OCI-LY1 (cell line): ENCODE data around the gene SMYD2.

ENCODE experiments used
- H2AFZ ChIP-seq: fragments of 200-600 bp; sonication (generic), shearing (Covaris generic); 2 replicates; pipeline ENCODE4 v1.6.0; 2014; ENCODE audit warnings: antibody characterized with exemption, mild to moderate bottlenecking, low read length
- H3F3A ChIP-seq: fragments of 200-600 bp; sonication (generic), shearing (Covaris generic); 2 replicates; pipeline ENCODE4 v1.6.0; 2014; ENCODE audit warnings: mild to moderate bottlenecking, antibody characterized with exemption, low read length, moderate library complexity; ENCODE audit not compliant: insufficient read depth
- H3K27ac ChIP-seq: fragments of 200-600 bp; sonication (generic); 2 replicates; pipeline ENCODE4 v1.5.1; 2014; ENCODE audit warnings: low read length, mixed run types, mild to moderate bottlenecking, low read depth; ENCODE audit not compliant: poor library complexity, severe bottlenecking
- H3K27me3 ChIP-seq: fragments of 200-600 bp; sonication (generic); 2 replicates; pipeline ENCODE4 v1.6.0; 2014; ENCODE audit warnings: antibody characterized with exemption, mild to moderate bottlenecking, low read length, moderate library complexity; ENCODE audit not compliant: insufficient read depth
- H3K36me3 ChIP-seq: fragments of 200-600 bp; sonication (generic); 2 replicates; pipeline ENCODE4 v1.6.1; 2014; ENCODE audit warnings: mild to moderate bottlenecking, antibody characterized with exemption, low read length, moderate library complexity, mixed read lengths; ENCODE audit not compliant: insufficient read depth
- H3K4me1 ChIP-seq: fragments of 200-600 bp; sonication (generic); 2 replicates; pipeline ENCODE4 v1.5.1; 2014; ENCODE audit warnings: mild to moderate bottlenecking, low read length, moderate library complexity; ENCODE audit not compliant: insufficient read depth, severe bottlenecking
- H3K4me2 ChIP-seq: fragments of 200-600 bp; sonication (generic), shearing (Covaris generic); 2 replicates; pipeline ENCODE4 v1.6.1; 2014; ENCODE audit warnings: low read length
- H3K4me3 ChIP-seq: fragments of 200-600 bp; sonication (generic); 2 replicates; pipeline ENCODE4 v1.5.1; 2014; ENCODE audit warnings: low read length, low read depth, mild to moderate bottlenecking, mixed read lengths; ENCODE audit not compliant: poor library complexity, severe bottlenecking
- H3K79me2 ChIP-seq: fragments of 200-600 bp; shearing (Covaris generic); 2 replicates; pipeline ENCODE4 v1.6.1; 2016; ENCODE audit warnings: mixed run types, low read length, mixed read lengths; ENCODE audit not compliant: insufficient read depth
- H3K9ac ChIP-seq: fragments of 200-600 bp; sonication (generic), shearing (Covaris generic); 2 replicates; pipeline ENCODE4 v1.6.1; 2014; ENCODE audit warnings: mild to moderate bottlenecking, low read length, mixed read lengths
- H3K9me2 ChIP-seq: fragments of 200-600 bp; sonication (generic), shearing (Covaris generic); 2 replicates; pipeline ENCODE4 v1.6.1; 2014; ENCODE audit warnings: low read depth, mild to moderate bottlenecking, low read length, mixed read lengths
- H3K9me3 ChIP-seq: fragments of 200-600 bp; shearing (Covaris generic); 2 replicates; pipeline ENCODE4 v1.6.1; 2014; ENCODE audit warnings: low read length, mixed read lengths
- H4K20me1 ChIP-seq: fragments of 200-600 bp; sonication (generic), shearing (Covaris generic); 2 replicates; pipeline ENCODE4 v1.6.0; 2016; ENCODE audit warnings: mild to moderate bottlenecking, low read length; ENCODE audit not compliant: insufficient read depth
- CTCF ChIP-seq: fragments of 200-600 bp; sonication (generic), shearing (Covaris generic); IDR thresholded peaks from 2 replicates; pipeline ENCODE4 v1.5.1; 2017; ENCODE audit warnings: mild to moderate bottlenecking, antibody characterized with exemption, low read length, moderate library complexity, mixed read lengths
- EZH2 ChIP-seq: fragments of 200-600 bp; sonication (generic), shearing (Covaris generic); IDR thresholded peaks from 2 replicates; pipeline ENCODE4 v1.8.0; 2017; ENCODE audit warnings: borderline replicate concordance, mixed run types, mild to moderate bottlenecking, antibody characterized with exemption, low read length, moderate library complexity, mixed read lengths

SMYD2 gene

GRCh38 chr1:214354440-214355148, 73.6 kb downstream of the SMYD2 start:
- TF ChIP-seq CTCF: no peak
- TF ChIP-seq EZH2: no peak
- Histone ChIP-seq H3K4me3 (no peak overlapping the region), H3K79me2 (no peaks in the 10 kb centered on the region), H4K20me1 (no peaks in the 10 kb centered on the region), H3K9me3 (no peaks in the 10 kb centered on the region), H3K27me3 (no peaks in the 10 kb centered on the region), H3K9ac (no peak overlapping the region), H3K4me1 (no peaks in the 10 kb centered on the region), H3K9me2 (no peaks in the 10 kb centered on the region), H3K27ac (no peak overlapping the region), H2AFZ (no peak overlapping the region), H3K4me2 (no peak overlapping the region), H3F3A (no peaks in the 10 kb centered on the region), H3K36me3 (no peaks in the 10 kb centered on the region)

GRCh38 chr1:214360116-214360515, 79.2 kb downstream of the SMYD2 start:
- Histone ChIP-seq H3K27me3 (no peaks in the 10 kb centered on the region), H3K4me1 (no peaks in the 10 kb centered on the region), H3K4me2 (no peak overlapping the region), H3K9me2 (no peaks in the 10 kb centered on the region), H4K20me1 (no peaks in the 10 kb centered on the region), H3K79me2 (no peaks in the 10 kb centered on the region), H3K4me3 (no peak overlapping the region), H3K27ac (no peak overlapping the region), H2AFZ (no peak overlapping the region), H3K9me3 (no peaks in the 10 kb centered on the region), H3K9ac (no peak overlapping the region), H3K36me3 (no peaks in the 10 kb centered on the region), H3F3A (no peaks in the 10 kb centered on the region)
- TF ChIP-seq EZH2 (no peak), CTCF (no peak)

GRCh38 chr1:214360525-214361164, 79.7 kb downstream of the SMYD2 start:
- Histone ChIP-seq H3K4me2 (no peak overlapping the region), H3K9ac (no peak overlapping the region), H3K4me1 (no peaks in the 10 kb centered on the region), H3K9me3 (no peaks in the 10 kb centered on the region), H3K4me3 (no peak overlapping the region), H4K20me1 (no peaks in the 10 kb centered on the region), H3K9me2 (no peaks in the 10 kb centered on the region), H3K36me3 (no peaks in the 10 kb centered on the region), H3F3A (no peaks in the 10 kb centered on the region), H3K27ac (no peak overlapping the region), H3K79me2 (no peaks in the 10 kb centered on the region), H3K27me3 (no peaks in the 10 kb centered on the region), H2AFZ (no peak overlapping the region)
- TF ChIP-seq EZH2 (no peak), CTCF (no peak)
